Heart right ventricle (tissue), 16 donors: ENCODE results near the gene CPXM1. TPM values are rescaled to one million over a fixed set of nuclear protein-coding genes. Genes with fewer than 3 reads are reported as not detected.

Experiments
- ATAC-seq, 8 donors: fragments of 200-7000 bp; cut with Tn5 transposase; one replicate each; pipeline ENCODE4 v1.9.1; 2020; ENCODE audit warnings: mild to moderate bottlenecking in 8 of 8, moderate library complexity in 8 of 8, moderate number of reproducible peaks in 1 of 8
- DNase-seq, 2 donors: peaks; one replicate each; pipeline ENCODE4 v3.0.0-alpha.2; 2020
- H3K27ac ChIP-seq, 10 donors: fragments of 200-600 bp; sonication (generic) in 2 of 10; one replicate each; pipeline versions ENCODE4 v1.5.0 to v1.8.0; 2020 to 2022; ENCODE audit warnings: mild to moderate bottlenecking in 3 of 10
- H3K27me3 ChIP-seq, 7 donors: fragments of 200-600 bp; one replicate each; pipeline ENCODE4 v1.8.0; 2021 to 2022; ENCODE audit warnings: mild to moderate bottlenecking in 2 of 7
- H3K36me3 ChIP-seq, 9 donors: fragments of 200-600 bp; sonication (generic) in 1 of 9; one replicate each; pipeline versions ENCODE4 v1.5.0 to v1.8.0; 2020 to 2022; ENCODE audit warnings: mild to moderate bottlenecking in 2 of 9
- H3K4me1 ChIP-seq, 9 donors: fragments of 200-600 bp; sonication (generic) in 1 of 9; one replicate each; pipeline versions ENCODE4 v1.5.0 to v1.8.0; 2020 to 2022; ENCODE audit warnings: mild to moderate bottlenecking in 4 of 9
- H3K4me3 ChIP-seq, 10 donors: fragments of 200-600 bp; sonication (generic) in 2 of 10; one replicate each; pipeline versions ENCODE4 v1.5.0 to v1.8.0; 2020 to 2022; ENCODE audit warnings: mild to moderate bottlenecking in 7 of 10, moderate library complexity in 2 of 10
- H3K9me3 ChIP-seq, 11 donors: fragments of 200-600 bp in 10 of 11; sonication (generic) in 2 of 11; one replicate each; pipeline versions ENCODE4 v1.5.0 to v1.8.0; 2013 to 2022; ENCODE audit warnings: mild to moderate bottlenecking in 2 of 11, control low read depth in 1 of 11, moderate library complexity in 1 of 11
- CTCF ChIP-seq, 9 donors: fragments of 200-600 bp; sonication (generic) in 2 of 9; IDR thresholded peaks; one replicate each; pipeline versions ENCODE4 v1.5.0 to v1.8.0; 2021 to 2022; ENCODE audit warnings: antibody characterized with exemption in 9 of 9, mild to moderate bottlenecking in 5 of 9, moderate library complexity in 1 of 9
- WGBS, 2 donors: extraction: QIAGEN DNeasy Blood & Tissue Kit; methylation state at CpG; one replicate each; pipeline ENCODE4 v1.1.7; 2013; ENCODE audit warnings: inconsistent platforms in 1 of 2; 5-methylcytosine and 5-hydroxymethylcytosine counted together
- intact Hi-C, 10 donors: fragments of 100-400 bp; cut with DNase I; formaldehyde crosslinking; loops; one replicate each; pipeline versions ENCODE4 v1.11.1 to v1.14.2; 2022
- polyA plus RNA-seq, 2 donors: library from polyadenylated mRNA; stranded (reverse); fragments of 200-250 nt; gene quantifications; one replicate each; pipeline ENCODE4 v1.2.3, GENCODE V29; 2013
- total RNA-seq, 10 donors: library from RNA; stranded (reverse); fragmentation: NEBNext Ultra II Directional in 3 of 10; extraction: Animal tissue kit (Norgen Biotek cat#: 25700) in 3 of 10; gene quantifications; one replicate each; pipeline versions ENCODE4 v1.2.1 to v1.2.4, GENCODE V29; 2021 to 2023
- donor health status: Arrhythmogenic right ventricular cardiomyopathy.
- donor health status: ischemic (EF 13 %, LVEDD 7.1; RV severe dilation, severe dysfunction).
- donor health status: healthy with polysubstance abuse.
- donor health status: DM: no; HTN: yes; CAD: no.
- donor health status: DM: no; HTN: no; CAD: no.
- donor health status: ischemic (EF 25% LVEDD 6.9; RV normal size, moderate dysfunction).
- donor health status: ischemic (EF 25% LVEDD 5.7; RV mildly dilated, moderate dysfunction).
- donor health status: healthy.
- donor health status: DM: yes; HTN: yes; CAD: no.
- donor health status: Ischemic cardiomyopathy.
- donor health status: ischemic (EF 35%, LVEDD 5.7; RV mildly dilated, moderate dysfunction).
- donor health status: nonischemic (EF 11% LVEDD 7.7; RV severe dilation, severe dysfunction).
- donor health status: DM: yes; HTN: yes; CAD: no.
- donor health status: PGD.
- donor health status: ischemic (EF 29% LVEDD 5.4; RV normal size, mild dysfunction).
- donor health status: nonischemic (EF 23%, LVEDD 6.1; RV moderate dilation, normal function).

CPXM1 gene
- total and polyA plus RNA-seq, 12 donors: 0.48 to 4.9 (median 1.4) TPM; not detected in 1

GRCh38 chr20:2794202-2794748 lies 6.2 kb downstream of the CPXM1 start:
- DNase-seq: no peak
- Histone ChIP-seq H3K27ac (no peak overlapping the region), H3K27me3 (peaks cover 0 to 78% (median 57%) of the 10 kb centered on the region in 7 donors), H3K36me3 (no peaks in the 10 kb centered on the region), H3K9me3 (no peaks in the 10 kb centered on the region), H3K4me3 (no peak overlapping the region), H3K4me1 (peaks cover 0 to 2% (median 0%) of the 10 kb centered on the region in 9 donors)
- intact Hi-C loops: no loop called here
- 90 to 91% methylated on average over 23 of the region's 23 CpGs for WGBS, 2 donors
- no peak for TF ChIP-seq CTCF (IDR thresholded peaks at IDR 0.05)
- ATAC-seq: no peak

- intact Hi-C loops: no loop called here
- no peaks in the 10 kb centered on the region for H3K4me1 ChIP-seq
- H3K4me3 ChIP-seq: no peak overlapping the region
- ATAC-seq (no peak), DNase-seq (no peak)
- H3K27me3 ChIP-seq: peaks cover 0 to 76% (median 50%) of the 10 kb centered on the region in 7 donors
- no peaks in the 10 kb centered on the region for H3K36me3 ChIP-seq
- no peaks in the 10 kb centered on the region for H3K9me3 ChIP-seq
- no peak overlapping the region for H3K27ac ChIP-seq
- TF ChIP-seq CTCF (IDR thresholded peaks at IDR 0.05): no peak
- 87 to 92% methylated on average over 6 of the region's 6 CpGs for WGBS, 2 donors
Observed at GRCh38 chr20:2793471-2793870, 7.0 kb downstream of the CPXM1 start.

GRCh38 chr20:2783908-2784566 lies 16.4 kb downstream of the CPXM1 start:
- no peaks in the 10 kb centered on the region for H3K36me3 ChIP-seq
- TF ChIP-seq CTCF (IDR thresholded peaks at IDR 0.05): no peak
- ATAC-seq: no peak
- intact Hi-C loops: no loop called here
- WGBS, 2 donors: 85 to 87% methylated on average over 6 of the region's 6 CpGs
- no peaks in the 10 kb centered on the region for H3K4me1 ChIP-seq
- no peak overlapping the region for H3K27ac ChIP-seq
- H3K27me3 ChIP-seq: peaks cover 0 to 38% (median 16%) of the 10 kb centered on the region in 7 donors
- DNase-seq: no peak
- H3K9me3 ChIP-seq: peaks cover 0 to 7% (median 0%) of the 10 kb centered on the region in 11 donors
- H3K4me3 ChIP-seq: no peak overlapping the region

- Histone ChIP-seq H3K4me1 (no peaks in the 10 kb centered on the region), H3K27me3 (peaks cover 0 to 36% (median 17%) of the 10 kb centered on the region in 7 donors), H3K4me3 (no peak overlapping the region), H3K9me3 (peaks cover 0 to 5% (median under 1%) of the 10 kb centered on the region in 11 donors), H3K36me3 (no peaks in the 10 kb centered on the region), H3K27ac (no peak overlapping the region)
- ATAC-seq (no peak), DNase-seq (no peak)
- WGBS, 2 donors: 36 to 39% methylated on average over 3 of the region's 3 CpGs
- intact Hi-C loops: no loop called here
- TF ChIP-seq CTCF (IDR thresholded peaks at IDR 0.05): no peak
Observed at GRCh38 chr20:2780948-2781347, 19.5 kb downstream of the CPXM1 start.
